Endothelial cell (in vitro differentiated cells): ENCODE data around the gene AGTPBP1. TPM values are rescaled to one million over a fixed set of nuclear protein-coding genes. Genes with fewer than 3 reads are reported as not detected.

Experiments used
- DNase-seq: peaks from one replicate; pipeline ENCODE4 v3.0.0; 2021; ENCODE audit warnings: low spot score
- H3K27ac Mint-ChIP-seq: one replicate; pipeline ENCODE4 v1.8.0; 2021; ENCODE audit warnings: mixed read lengths, inconsistent platforms; ENCODE audit not compliant: unreplicated experiment
- H3K27me3 Mint-ChIP-seq: one replicate; pipeline ENCODE4 v1.8.0; 2021; ENCODE audit warnings: mild to moderate bottlenecking, moderate library complexity, mixed read lengths, inconsistent platforms; ENCODE audit not compliant: unreplicated experiment
- H3K36me3 Mint-ChIP-seq: one replicate; pipeline ENCODE4 v1.8.0; 2021; ENCODE audit warnings: mild to moderate bottlenecking, low read depth, mixed read lengths, inconsistent platforms; ENCODE audit not compliant: unreplicated experiment
- H3K4me1 Mint-ChIP-seq: one replicate; pipeline ENCODE4 v1.8.0; 2021; ENCODE audit warnings: mild to moderate bottlenecking, mixed read lengths, inconsistent platforms; ENCODE audit not compliant: unreplicated experiment
- H3K4me3 Mint-ChIP-seq: one replicate; pipeline ENCODE4 v1.8.0; 2021; ENCODE audit warnings: mild to moderate bottlenecking, mixed read lengths, inconsistent platforms; ENCODE audit not compliant: unreplicated experiment
- H3K9me3 Mint-ChIP-seq: one replicate; pipeline ENCODE4 v1.8.0; 2021; ENCODE audit warnings: mixed read lengths, inconsistent platforms; ENCODE audit not compliant: unreplicated experiment
- total RNA-seq: library from RNA; stranded (reverse); fragmentation: NEBNext Ultra II Directional; extraction: Animal tissue kit (Norgen Biotek cat#: 25700); gene quantifications from one replicate; pipeline ENCODE4 v1.2.1, GENCODE V29; 2021; ENCODE audit not compliant: unreplicated experiment
- TF ChIP-seq, protein P1 (sequence below): fragments of 200-600 bp; sonication (generic); IDR thresholded peaks from one replicate; pipeline ENCODE4 v1.5.0; 2021; ENCODE audit warnings: antibody characterized with exemption; ENCODE audit not compliant: unreplicated experiment

The AGTPBP1 gene
- total RNA-seq, 1 donor from 2014 or later: 48.9 TPM

DNA sequence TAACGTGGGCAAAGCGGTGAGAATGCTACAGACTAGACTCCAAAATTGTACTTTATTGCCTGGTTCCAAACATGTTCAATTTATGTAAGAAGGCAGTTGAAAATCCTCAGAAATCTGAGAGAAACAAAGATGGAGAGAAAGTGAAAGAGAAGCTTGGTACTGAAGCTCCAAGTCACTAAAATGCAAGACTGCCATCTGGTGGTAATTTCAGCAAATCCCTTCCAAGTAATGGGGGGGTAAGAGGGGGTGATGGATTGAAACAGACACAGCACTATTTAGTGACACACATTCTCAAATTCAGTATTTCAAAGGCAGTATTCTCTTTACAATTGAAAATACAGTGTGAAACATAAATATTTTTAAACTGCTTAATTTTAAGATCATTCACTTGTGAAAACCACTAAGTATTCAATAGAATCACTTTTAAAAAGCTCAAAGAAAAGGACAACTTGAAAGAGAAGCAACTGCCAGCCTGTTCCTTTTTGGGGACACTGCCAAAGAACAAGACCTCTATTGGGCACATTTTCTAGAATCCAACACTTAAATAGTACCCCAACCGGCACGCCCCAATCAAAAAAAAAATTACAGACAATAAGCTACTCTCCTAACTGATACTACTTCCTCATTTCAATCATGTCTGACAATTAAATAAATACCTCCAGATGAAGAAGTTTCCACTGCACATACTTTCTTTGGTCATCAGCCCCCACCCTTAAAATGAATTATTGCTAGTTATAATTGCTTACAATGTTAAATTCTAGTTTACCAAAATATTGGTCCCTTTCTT, 131.5 kb downstream of the AGTPBP1 start:
- no peak overlapping the region for H3K27ac Mint-ChIP-seq
- TF ChIP-seq, protein P1, sequence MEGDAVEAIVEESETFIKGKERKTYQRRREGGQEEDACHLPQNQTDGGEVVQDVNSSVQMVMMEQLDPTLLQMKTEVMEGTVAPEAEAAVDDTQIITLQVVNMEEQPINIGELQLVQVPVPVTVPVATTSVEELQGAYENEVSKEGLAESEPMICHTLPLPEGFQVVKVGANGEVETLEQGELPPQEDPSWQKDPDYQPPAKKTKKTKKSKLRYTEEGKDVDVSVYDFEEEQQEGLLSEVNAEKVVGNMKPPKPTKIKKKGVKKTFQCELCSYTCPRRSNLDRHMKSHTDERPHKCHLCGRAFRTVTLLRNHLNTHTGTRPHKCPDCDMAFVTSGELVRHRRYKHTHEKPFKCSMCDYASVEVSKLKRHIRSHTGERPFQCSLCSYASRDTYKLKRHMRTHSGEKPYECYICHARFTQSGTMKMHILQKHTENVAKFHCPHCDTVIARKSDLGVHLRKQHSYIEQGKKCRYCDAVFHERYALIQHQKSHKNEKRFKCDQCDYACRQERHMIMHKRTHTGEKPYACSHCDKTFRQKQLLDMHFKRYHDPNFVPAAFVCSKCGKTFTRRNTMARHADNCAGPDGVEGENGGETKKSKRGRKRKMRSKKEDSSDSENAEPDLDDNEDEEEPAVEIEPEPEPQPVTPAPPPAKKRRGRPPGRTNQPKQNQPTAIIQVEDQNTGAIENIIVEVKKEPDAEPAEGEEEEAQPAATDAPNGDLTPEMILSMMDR: peak; percentile 68
- no peaks in the 10 kb centered on the region for H3K27me3 Mint-ChIP-seq
- H3K4me1 Mint-ChIP-seq: no peaks in the 10 kb centered on the region
- H3K4me3 Mint-ChIP-seq: no peak overlapping the region
- DNase-seq: peak; percentile 39
- H3K9me3 Mint-ChIP-seq: no peaks in the 10 kb centered on the region
- H3K36me3 Mint-ChIP-seq: no peaks in the 10 kb centered on the region

DNA sequence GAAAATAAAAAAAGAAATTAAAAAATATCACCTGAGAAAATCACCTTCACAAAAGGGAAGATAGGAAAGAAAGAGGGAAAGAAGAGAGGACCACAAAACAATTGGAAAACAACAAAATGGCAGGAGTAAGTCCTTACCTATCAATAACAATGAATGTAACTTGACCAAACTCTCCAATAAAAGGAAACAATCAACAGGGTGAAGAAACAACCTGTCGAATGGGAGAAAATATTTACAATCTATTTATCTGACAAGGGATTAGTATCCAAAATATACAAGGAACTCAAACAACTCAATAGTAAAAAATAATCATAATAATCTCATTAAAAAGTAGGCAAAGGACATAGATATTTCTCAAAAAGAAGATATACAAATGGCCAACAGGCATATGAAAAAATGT, 135.8 kb downstream of the AGTPBP1 start:
- H3K4me1 Mint-ChIP-seq: no peaks in the 10 kb centered on the region
- H3K27me3 Mint-ChIP-seq: peaks cover 6% of the 10 kb centered on the region
- peaks cover 4% of the 10 kb centered on the region for H3K36me3 Mint-ChIP-seq
- TF ChIP-seq, protein P1: no peak
- no peak for DNase-seq
- no peak overlapping the region for H3K4me3 Mint-ChIP-seq
- H3K27ac Mint-ChIP-seq: no peak overlapping the region
- H3K9me3 Mint-ChIP-seq: no peaks in the 10 kb centered on the region

DNA sequence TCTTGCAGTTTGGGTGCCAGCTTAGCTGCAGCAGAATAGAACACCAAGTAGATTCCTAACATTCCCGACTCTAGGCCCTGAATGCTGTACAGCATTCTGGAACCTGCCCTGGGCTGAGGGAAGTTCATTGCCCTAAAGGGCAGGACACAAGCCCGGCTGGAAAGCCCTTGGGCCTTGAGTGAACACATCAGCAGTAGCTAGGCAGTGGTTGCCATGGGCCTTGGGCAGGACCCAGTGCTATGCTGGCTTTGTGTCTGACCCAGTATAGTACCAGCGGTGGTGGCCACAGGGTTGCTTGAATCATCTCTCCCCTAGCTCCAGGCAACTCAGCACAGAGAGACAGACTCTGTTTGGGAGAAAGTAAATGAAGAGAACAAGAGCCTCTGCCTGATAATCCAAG, 137.8 kb downstream of the AGTPBP1 start:
- no peak for DNase-seq
- no peaks in the 10 kb centered on the region for H3K9me3 Mint-ChIP-seq
- peaks cover 4% of the 10 kb centered on the region for H3K36me3 Mint-ChIP-seq
- H3K27me3 Mint-ChIP-seq: peaks cover 7% of the 10 kb centered on the region
- TF ChIP-seq, protein P1: no peak
- no peak overlapping the region for H3K27ac Mint-ChIP-seq
- H3K4me3 Mint-ChIP-seq: no peak overlapping the region
- no peaks in the 10 kb centered on the region for H3K4me1 Mint-ChIP-seq

DNA sequence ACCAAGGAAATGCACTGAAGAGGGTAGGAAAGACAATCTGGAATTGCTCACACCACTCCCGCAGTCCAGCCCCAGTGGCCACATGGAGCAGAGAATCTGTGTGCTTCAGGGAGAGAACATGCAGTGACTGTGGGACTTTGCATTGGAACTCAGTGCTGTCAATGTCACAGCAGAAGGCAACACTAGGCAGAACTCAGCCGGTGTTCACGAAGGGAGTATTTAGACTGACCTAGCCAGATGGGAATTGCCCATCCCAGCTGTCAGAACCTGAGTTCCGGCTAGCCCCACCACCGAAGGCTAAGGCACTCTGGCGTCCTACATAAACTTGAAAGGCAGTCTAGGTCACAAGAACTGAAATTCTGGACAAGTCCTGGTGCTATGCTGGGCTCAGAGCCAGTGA, 139.0 kb downstream of the AGTPBP1 start:
- Mint-ChIP-seq H3K4me3 (no peak overlapping the region), H3K27ac (no peak overlapping the region), H3K36me3 (peaks cover 4% of the 10 kb centered on the region), H3K4me1 (no peaks in the 10 kb centered on the region), H3K9me3 (no peaks in the 10 kb centered on the region), H3K27me3 (peaks cover 9% of the 10 kb centered on the region)
- TF ChIP-seq, protein P1: no peak
- DNase-seq: no peak

DNA sequence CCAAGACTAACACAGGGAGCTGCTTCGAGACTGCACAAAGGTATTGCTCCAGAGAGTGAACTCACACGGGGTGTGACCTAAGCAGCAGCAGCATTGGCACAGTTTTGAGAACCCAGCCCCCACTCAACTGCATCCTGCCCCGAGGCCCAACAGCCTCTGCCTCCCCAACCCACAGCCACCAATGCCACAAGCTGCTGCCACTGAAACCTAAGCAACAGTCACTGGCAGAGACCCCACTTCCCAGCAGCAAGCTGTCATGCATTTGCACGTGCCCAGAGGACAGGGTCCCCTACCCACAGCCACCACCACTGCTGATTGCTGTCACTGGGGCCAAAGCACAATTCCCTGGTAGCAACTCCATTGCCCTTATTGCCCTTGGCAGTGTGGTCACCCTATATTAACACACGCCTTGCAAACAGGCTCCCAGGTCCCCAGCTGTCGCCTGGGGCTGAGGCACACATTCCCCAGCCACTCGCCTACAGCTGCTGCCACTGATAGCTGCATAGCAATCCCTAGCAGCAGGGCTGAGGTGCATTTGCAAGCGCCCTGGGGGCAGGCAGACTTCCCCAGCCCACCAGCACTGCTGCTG, 141.0 kb downstream of the AGTPBP1 start:
- H3K9me3 Mint-ChIP-seq: no peaks in the 10 kb centered on the region
- TF ChIP-seq, protein P1: no peak
- H3K27me3 Mint-ChIP-seq: peaks cover 9% of the 10 kb centered on the region
- H3K36me3 Mint-ChIP-seq: peaks cover 4% of the 10 kb centered on the region
- H3K4me1 Mint-ChIP-seq: no peaks in the 10 kb centered on the region
- DNase-seq: no peak
- H3K4me3 Mint-ChIP-seq: no peak overlapping the region
- no peak overlapping the region for H3K27ac Mint-ChIP-seq
